COLO829 (cell line): ENCODE measurements around the gene GBF1.
"Not testable (repeated sequence)": the region's sequence is repeated elsewhere in the genome, so short reads cannot be mapped to it uniquely, and the experiment has no call there.

Experiments used
- DNase-seq: peaks from one replicate; pipeline ENCODE4 v3.0.0; 2012; ENCODE audit warnings: low spot score

Gene GBF1

GRCh38 chr10:102231357-102232318 lies 13.7 kb upstream of the GBF1 start:
- no peak for DNase-seq

GRCh38 chr10:102233997-102234396 lies 11.3 kb upstream of the GBF1 start:
- DNase-seq, result no peak

DNA sequence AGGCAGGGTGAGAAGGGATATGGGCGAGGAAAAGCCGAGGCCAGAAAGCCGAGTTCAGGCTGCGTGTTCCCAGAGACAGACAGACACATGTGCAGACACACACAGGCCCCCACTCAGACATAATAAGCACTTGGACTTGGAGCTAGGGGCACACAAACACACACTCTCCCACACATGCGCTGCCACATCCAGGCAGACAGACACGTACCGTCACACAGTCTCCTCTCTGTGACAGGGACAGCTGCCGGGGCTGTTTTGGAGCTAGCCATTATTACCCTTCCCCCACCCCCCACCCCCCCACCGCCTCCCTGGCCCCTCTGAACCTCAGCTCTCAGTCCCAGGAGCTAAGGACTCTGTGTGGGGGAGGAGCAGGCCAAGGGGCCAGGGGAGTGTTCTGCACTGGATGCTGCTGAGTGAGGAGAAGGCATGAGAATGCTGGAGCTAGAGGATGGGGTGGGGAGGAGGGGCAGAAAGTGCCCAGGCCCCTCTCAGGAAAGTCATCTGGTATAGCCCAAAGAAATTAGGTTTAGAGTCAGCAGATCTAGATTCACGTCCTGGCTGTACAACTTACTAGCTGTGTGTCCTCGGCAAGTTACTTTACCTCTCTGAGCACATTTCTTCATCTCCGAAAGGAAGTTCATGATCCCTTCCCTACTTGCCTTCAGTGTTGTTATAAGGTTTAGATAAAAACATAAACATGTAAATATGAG lies 10.3 kb upstream of the GBF1 start:
- no peak for DNase-seq

GRCh38 chr10:102235598-102235920 lies 9.8 kb upstream of the GBF1 start:
- DNase-seq, result no peak

- no peak for DNase-seq
Observed at GRCh38 chr10:102236006-102236405, 9.3 kb upstream of the GBF1 start.

GRCh38 chr10:102237711-102238252 lies 7.5 kb upstream of the GBF1 start:
- no peak for DNase-seq

- no peak for DNase-seq
Observed at GRCh38 chr10:102240467-102241031, 4.8 kb upstream of the GBF1 start.

- no peak for DNase-seq
Observed at GRCh38 chr10:102241032-102241443, 4.3 kb upstream of the GBF1 start.

DNA sequence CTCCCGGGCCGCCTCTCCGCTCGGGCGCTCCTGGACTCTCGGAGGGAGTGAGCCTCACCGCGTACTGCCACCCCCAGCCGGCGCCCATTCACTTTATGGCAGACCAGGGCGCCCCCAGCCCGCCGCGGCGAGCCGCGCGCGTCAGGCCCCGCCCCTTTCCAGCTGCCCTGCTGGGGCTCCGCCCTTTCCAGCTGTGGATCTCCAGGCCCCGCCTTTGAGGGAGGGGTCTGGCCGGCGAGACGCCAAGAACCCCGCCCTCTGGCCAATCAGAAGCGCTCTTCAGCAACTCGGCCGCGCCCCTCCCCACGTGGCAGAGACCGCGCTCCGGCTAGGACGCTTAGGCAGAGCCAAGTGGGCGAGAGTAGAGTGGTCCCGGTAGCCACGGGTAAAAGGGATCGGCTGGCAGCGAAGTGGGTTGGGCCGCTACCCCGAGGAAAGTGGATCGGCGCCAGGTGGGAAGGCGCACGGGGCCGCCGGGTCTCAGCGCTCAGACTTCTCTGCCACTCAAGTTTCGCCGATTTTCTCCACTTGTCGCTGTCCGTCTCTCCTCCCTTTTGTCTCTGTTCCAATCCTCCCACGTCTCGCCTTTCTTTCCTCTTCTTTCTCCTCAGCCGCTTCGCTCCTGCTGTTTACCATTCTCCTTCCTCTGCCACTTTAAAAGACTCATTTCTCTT lies 3.8 kb upstream of the GBF1 start, which contains the start of gene PITX3:
PITX3 (minus strand) TSS at position 69 of the 674 bp plus-strand sequence. CDS start 9,432 bp downstream, outside the sequence.
- DNase-seq, result peak; percentile 93

DNA sequence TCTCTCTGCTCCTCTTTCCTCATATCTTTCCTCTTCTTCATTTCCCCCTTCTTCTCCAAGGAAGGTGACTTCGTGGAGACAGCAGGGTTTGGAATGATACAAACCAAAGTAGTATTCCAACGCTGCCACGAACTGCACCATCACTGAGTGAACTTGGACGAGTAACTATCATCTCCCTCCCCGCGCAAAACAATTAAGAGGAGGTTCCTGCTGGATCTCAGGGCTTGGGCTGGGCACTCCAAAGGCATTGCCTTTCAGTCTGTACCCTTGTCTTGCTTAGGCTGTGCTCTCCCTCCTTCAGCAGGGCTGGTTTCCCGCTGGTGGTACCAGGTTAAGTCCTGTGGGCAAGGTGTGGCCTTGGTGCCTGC lies 3.2 kb upstream of the GBF1 start:
- DNase-seq, result no peak

DNA sequence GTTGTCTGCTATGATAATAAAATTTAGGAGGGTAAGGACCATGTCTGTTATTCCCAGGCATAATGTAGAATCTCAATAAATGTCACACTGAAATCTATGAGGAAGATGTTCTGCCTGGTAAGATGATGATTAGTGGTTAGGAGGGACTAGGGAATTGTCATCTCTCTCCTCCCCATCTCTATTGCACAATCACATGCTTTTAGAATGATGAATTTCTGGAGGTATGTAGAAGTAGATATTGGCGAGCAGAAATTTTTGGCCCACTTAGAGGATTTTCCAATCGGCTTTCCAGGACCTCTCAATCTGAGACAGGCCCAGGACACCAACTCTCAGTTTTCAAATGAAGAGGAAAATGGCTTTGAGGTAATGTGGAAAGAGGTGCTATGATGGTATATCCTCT lies 2.0 kb upstream of the GBF1 start:
- no peak for DNase-seq

GRCh38 chr10:102245932-102246251 lies 560 bp downstream of the GBF1 start:
- DNase-seq, result no peak

DNA sequence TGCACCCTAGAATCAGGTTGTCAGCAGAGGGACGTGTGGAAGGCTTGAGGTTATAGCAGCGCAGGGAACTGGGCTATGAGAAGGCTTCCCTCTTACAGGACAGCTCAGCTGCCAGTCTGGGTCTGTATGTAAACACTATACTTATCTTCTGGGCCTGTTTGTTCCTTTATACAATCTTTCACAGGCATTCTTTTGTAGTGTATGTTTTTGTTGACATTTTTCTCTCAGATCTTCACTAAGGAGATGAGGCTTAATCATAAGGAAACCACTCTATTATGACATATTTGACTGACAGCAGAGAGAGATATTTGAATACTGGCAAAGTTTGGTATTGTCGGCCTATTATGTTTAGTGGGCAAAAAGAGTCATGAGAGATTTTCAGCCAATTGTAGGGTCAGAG lies 929 bp downstream of the GBF1 start:
- no peak for DNase-seq

DNA sequence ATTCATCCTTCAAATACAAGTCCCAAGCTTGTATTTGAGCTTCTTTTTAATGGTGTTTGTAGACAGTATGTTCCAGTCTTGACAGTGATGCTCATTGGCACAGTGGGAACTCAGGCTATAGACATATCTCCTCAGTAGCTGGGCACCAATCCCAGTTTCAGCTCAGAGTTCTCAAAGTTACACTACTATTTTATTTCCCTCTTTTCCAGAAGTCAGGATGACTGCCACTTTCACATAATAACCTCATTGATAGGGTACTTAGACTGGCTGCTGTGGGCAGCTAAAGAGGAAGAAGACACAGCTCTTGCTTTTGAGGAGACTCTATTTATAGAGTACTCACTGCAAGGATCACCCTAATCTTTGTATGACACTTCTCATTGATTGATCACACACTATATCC lies 2.4 kb downstream of the GBF1 start:
- DNase-seq, result peak; percentile 31

GRCh38 chr10:102252508-102252907 lies 7.2 kb downstream of the GBF1 start:
- DNase-seq, result not testable (repeated sequence)

DNA sequence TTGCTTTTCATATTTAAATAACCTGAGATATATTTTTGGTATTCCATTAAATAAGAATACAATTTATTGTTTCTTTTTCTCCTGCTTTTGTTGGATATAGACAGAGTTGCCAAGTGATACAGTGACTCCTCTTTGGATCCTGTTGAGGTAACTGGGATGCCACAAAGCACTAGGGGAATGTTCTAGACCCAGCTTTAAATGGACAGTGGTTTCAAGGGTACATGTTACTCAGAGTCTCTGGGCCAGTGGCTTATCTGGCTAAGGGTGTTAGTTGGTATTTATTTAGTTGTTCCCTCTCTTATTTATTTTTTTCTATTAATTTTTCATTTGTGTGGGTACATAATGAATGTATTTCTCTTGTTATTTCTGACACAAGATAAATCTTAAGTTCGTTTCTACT lies 9.1 kb downstream of the GBF1 start:
- DNase-seq, result no peak

DNA sequence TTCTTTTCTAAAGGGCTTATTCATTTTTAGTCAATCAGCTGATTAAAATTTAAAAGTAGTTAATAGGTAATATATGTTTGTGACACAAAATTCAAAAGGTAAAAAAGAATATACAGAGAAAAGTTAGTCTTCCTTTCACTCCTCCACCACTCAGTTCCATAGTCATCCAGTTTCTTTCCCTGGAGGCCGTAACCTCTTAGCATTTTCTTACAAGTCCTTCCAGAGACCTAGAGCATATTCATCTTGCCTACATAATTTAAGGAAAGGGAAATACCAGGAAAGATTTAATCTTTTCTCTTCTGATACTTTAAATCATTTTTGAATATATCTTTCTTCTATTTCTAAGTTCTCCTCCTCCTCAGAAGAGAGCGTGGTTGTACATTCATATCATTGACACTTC lies 10.1 kb downstream of the GBF1 start:
- no peak for DNase-seq

- no peak for DNase-seq
Observed at GRCh38 chr10:102261196-102261595, 15.9 kb downstream of the GBF1 start.

DNA sequence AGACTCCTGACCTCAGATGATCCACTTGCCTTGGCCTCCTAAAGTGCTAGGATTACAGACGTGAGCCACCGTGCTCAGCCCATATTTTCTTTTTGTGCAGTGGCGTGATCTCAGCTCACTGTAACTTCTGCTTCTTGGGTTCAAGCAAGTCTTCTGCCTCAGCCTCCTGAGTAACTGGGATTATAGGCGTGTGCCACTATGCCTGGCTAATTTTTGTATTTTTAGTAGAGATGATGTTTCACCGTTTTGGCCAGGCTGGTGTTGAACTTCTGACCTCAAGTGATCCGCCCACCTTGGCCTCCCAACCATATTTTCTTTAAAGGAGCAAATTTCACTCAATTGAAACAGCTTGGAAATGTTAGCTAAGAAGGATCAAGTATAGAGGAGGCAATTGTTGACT lies 16.5 kb downstream of the GBF1 start:
- DNase-seq, result no peak

DNA sequence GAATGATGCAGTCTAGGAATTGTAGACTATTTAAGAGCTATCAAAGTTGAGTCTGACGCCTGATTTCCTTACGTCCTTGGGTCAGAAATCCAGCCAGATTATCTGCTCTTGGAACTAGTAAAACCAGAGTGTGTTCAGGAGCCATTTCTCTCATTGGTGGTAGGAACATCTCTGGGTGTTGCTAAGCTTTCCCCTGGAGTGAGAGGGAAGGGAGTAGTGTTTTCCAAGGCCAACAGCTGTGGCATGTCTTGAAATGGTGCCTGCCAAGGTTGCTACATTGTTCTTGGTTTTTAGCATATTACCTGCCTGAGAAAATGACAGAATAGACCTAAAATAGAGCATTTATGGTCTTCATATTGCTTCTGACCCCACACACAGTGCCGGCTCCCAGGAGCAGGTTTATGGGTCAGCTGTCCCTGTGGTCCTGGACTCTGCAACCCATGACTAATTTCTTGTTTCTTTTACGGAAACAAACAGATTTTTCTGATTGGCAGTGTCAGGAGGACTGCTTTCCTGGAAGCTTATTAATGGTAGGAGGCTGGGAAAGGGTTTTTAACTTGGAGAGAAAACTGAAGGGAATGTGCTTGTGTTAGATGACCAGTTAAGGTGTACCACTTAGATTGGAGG lies 17.5 kb downstream of the GBF1 start:
- no peak for DNase-seq

DNA sequence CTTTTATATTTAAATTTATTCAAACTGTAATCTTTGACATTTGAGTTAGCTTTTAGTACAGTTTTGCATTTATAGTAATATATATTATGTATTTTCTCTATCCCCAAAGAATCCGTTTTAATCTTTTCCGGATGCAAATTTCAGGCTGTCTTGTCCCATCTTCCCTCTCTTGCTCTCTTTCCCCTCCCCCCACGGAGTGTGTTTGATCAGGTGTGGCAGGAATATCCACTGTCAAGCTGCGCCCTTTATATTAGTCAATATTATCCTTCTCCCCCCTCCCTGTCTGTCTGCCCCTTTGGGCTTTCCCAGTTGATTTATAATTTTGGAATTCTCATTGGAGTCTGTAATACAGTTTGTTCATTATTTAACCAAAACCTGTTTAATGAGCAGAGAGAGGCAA lies 19.0 kb downstream of the GBF1 start:
- DNase-seq, result no peak

DNA sequence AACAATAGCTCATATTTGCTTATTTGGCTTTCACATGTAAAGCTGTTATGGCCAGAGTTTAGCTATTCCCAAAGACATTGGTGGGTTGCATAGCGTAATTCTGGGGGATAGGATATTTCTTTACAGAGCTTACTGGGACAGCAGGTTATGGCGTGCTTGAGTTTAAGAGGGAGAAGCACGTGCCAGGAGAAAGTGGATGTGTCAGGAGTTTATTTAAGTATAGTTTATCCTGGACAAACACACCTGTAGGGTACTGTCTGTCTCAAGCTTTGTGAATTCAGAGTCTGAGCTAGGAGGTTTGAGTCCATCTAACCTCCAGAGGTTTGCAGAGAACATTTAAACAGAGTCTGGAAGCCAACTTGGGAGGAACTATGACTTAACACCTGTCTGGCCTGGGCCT lies 21.3 kb downstream of the GBF1 start:
- DNase-seq, result no peak
